Fibroblast of villous mesenchyme (primary cell): ENCODE data around the gene DEPP1. TPM values are rescaled to one million over a fixed set of nuclear protein-coding genes. Genes with fewer than 3 reads are reported as not detected.

ENCODE experiments used
- DNase-seq: peaks from one replicate; pipeline ENCODE4 v3.0.0-alpha.2; 2010; ENCODE audit warnings: low read depth
- H3K4me3 ChIP-seq: 2 replicates; pipeline ENCODE4 v1.5.1; 2011; ENCODE audit warnings: low read depth, mild to moderate bottlenecking, low read length
- CTCF ChIP-seq: IDR thresholded peaks from 2 replicates; pipeline ENCODE4 v1.5.1; 2012; ENCODE audit warnings: low read depth, mild to moderate bottlenecking, low read length; ENCODE audit not compliant: insufficient read depth
- total RNA-seq: library from RNA; depleted of rRNA; stranded (reverse); fragments of >200 nt; gene quantifications from 2 replicates; pipeline ENCODE4 v1.2.3, GENCODE V29; 2012

The DEPP1 gene
- total RNA-seq, 1 donor, result 29.8 TPM

- no peak for DNase-seq
- no peak for TF ChIP-seq CTCF
- no peak overlapping the region for H3K4me3 ChIP-seq
Observed at GRCh38 chr10:45004661-45005060, 26.1 kb upstream of the DEPP1 start.

DNA sequence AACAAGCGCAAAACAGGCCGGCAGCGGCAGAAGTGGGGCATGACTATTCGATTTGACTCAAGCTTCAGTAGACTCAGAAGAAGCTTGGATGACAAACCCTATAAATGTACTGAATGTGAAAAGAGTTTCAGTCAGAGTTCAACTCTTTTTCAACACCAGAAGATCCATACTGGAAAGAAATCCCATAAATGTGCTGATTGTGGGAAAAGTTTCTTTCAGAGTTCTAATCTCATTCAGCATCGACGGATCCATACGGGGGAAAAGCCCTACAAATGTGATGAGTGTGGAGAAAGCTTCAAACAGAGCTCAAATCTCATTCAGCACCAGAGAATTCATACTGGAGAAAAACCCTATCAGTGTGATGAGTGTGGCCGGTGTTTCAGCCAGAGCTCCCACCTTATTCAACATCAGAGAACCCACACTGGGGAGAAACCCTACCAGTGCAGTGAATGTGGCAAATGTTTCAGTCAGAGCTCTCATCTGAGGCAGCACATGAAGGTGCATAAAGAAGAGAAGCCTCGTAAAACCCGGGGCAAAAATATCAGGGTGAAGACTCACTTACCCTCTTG, 24.9 kb upstream of the DEPP1 start:
- DNase-seq, result no peak
- H3K4me3 ChIP-seq, result no peak overlapping the region
- TF ChIP-seq CTCF, result no peak

- TF ChIP-seq CTCF, result peak; percentile 35
- peak; percentile 70 for DNase-seq
Observed at GRCh38 chr10:45001381-45002148, 23.0 kb upstream of the DEPP1 start.

DNA sequence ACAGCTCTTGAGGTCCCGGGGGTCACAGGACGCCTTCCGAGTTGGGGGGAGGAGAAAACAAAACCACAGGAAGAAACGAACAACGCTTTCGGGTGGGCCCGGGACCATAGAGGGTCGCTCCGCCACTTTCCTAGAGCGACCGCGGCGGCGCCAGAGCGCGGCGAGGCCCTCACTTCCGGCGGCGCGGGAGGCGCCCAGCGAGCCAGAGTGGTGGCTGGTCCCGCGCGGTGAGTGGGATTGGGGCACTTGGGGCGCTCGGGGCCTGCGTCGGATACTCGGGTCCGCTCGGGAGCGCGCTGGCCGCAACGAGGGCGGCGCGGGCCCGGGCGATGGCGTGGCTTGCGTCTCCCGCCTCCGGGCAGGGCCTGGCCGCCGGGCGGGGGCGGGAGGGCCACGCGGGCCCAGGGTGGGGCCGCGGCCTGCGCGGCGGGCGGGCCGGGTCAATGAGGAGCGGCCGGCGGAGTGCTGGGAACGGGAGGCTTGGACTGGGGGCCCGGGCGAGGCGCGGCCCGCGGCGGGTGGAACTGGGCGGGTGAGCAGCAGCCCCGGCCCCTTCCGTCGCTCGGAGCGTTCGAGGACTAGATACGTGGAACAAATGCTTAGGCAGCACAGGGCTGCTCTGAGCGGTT, 22.3 kb upstream of the DEPP1 start, which contains the start of gene ZNF22:
ZNF22 (plus strand) TSS at position 172 of the 629 bp plus-strand sequence. CDS start 2,446 bp downstream, outside the sequence.
- no peak for TF ChIP-seq CTCF
- DNase-seq, result peak; percentile 75
- H3K4me3 ChIP-seq, result peak within 1 kb of the TSS; percentile 72

More at GRCh38 chr10:45001381-45002148, 23.0 kb upstream of the DEPP1 start:
- H3K4me3 ChIP-seq, result peak overlapping the region; percentile 72

DNA sequence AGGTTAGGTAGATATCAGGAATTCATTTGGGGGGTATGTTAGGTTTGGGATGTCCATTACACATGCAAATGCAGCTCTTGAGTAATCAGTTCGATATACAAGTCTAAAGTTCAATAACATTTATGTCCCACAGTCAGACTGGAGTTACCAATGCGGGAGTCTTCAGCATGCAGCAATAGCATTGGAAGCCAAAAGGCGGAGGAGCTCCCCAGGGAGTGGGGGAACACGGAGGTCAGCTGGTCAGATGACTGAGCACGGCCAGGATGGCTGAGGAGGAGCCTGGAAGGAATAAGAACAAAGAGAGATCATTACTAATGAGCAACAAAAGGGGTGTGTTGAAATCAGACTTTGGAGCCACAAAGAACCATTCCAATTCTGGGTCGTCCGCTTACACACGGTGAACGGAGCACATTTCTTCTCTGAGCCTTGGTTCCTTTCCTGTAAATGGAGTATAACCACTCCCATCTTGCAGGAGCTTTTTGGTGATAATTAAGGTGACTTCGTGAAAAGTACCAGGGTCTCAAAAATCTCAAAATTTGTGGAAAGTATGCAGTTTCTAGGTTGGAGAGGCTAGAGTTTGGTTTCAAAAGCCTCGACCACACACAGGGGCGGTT, 21.6 kb upstream of the DEPP1 start:
- TF ChIP-seq CTCF, result no peak
- DNase-seq, result peak; percentile 74
- peak overlapping the region; percentile 72 for H3K4me3 ChIP-seq

DNA sequence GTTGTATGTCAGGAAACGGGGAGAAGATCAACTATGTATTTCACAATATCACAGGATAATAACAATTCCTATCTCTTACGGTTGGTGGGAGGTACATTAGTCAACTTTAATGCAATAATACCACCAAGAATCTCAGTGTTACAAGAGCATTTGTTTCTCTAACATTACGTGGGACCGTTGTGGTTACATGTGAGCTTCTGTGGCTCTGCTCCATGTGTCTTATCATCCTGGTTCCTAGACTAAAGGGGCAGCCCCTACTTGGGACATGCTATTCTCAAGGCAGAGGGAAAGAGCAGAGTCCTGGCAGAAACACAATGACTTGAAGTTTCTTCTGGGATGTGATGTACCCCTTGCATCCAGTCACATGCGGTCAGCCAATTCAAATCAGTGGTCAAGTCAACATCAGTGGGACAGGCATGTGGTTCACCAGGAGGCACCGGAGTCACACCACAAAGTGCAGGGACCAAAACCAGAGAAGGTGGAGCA, 19.6 kb upstream of the DEPP1 start:
- H3K4me3 ChIP-seq, result no peak overlapping the region

More for the DNA sequence above, 19.6 kb upstream of the DEPP1 start:
- TF ChIP-seq CTCF, result no peak
- DNase-seq, result peak; percentile 82
